ENCODE results near the gene SEMA4D.

Gene SEMA4D

GRCh38 chr9:89339807-89340206 lies 158.1 kb downstream of the SEMA4D start:
- Histone ChIP-seq H3K4me2 (ENCODE audit: low read depth, low read length, poor library complexity, severe bottlenecking) (no peak overlapping the region), H3K9me3 (ENCODE audit: insufficient read depth, low read depth, low read length) (0 out of 2 replicates have a peak, but pooled peaks cover 4% of the 10 kb centered on the region), H3K4me3 (ENCODE audit: low read length, poor library complexity, severe bottlenecking) (no peak overlapping the region), H3K4me1 (ENCODE audit: insufficient read depth, low read length, poor library complexity, severe bottlenecking) (no peaks in the 10 kb centered on the region), H3K9ac (ENCODE audit: low read depth, low read length, poor library complexity, severe bottlenecking) (no peak overlapping the region), H3F3A (ENCODE audit: low read depth) (no peaks in the 10 kb centered on the region), H3K9me2 (replicated peaks; ENCODE audit: low read depth, low read length) (no peaks in the 10 kb centered on the region), H2AFZ (ENCODE audit: low read length) (no peak overlapping the region), H4K20me1 (ENCODE audit: insufficient read depth, low read length, poor library complexity, severe bottlenecking) (no peaks in the 10 kb centered on the region), H3K36me3 (ENCODE audit: insufficient read depth, low read length) (peaks cover 83% of the 10 kb centered on the region), H3K27me3 (ENCODE audit: insufficient read depth, low read length, poor library complexity, severe bottlenecking) (no peaks in the 10 kb centered on the region), H3K79me2 (ENCODE audit: insufficient read depth, low read length) (no peaks in the 10 kb centered on the region)
- TF ChIP-seq EZH2phosphoT487 (IDR thresholded peaks at IDR 0.05; ENCODE audit: borderline replicate concordance) (no peak), CTCF (conservative IDR thresholded peaks at IDR 0.05; ENCODE audit: low read length) (no peak)

GRCh38 chr9:89330513-89330912 lies 167.4 kb downstream of the SEMA4D start:
- no peaks in the 10 kb centered on the region for H3K9me2 ChIP-seq (replicated peaks; ENCODE audit: low read depth, low read length)
- no peaks in the 10 kb centered on the region for H3K9me3 ChIP-seq (ENCODE audit: insufficient read depth, low read depth, low read length)
- no peaks in the 10 kb centered on the region for H3K27me3 ChIP-seq (ENCODE audit: insufficient read depth, low read length, poor library complexity, severe bottlenecking)
- no peaks in the 10 kb centered on the region for H3K79me2 ChIP-seq (ENCODE audit: insufficient read depth, low read length)
- H3K4me3 ChIP-seq (ENCODE audit: low read length, poor library complexity, severe bottlenecking), result no peak overlapping the region
- H3K4me1 ChIP-seq (ENCODE audit: insufficient read depth, low read length, poor library complexity, severe bottlenecking), result no peaks in the 10 kb centered on the region
- no peak overlapping the region for H3K9ac ChIP-seq (ENCODE audit: low read depth, low read length, poor library complexity, severe bottlenecking)
- H3K4me2 ChIP-seq (ENCODE audit: low read depth, low read length, poor library complexity, severe bottlenecking), result no peak overlapping the region
- H3K36me3 ChIP-seq (ENCODE audit: insufficient read depth, low read length), result peaks cover 74% of the 10 kb centered on the region
- H4K20me1 ChIP-seq (ENCODE audit: insufficient read depth, low read length, poor library complexity, severe bottlenecking), result no peaks in the 10 kb centered on the region
- no peaks in the 10 kb centered on the region for H3F3A ChIP-seq (ENCODE audit: low read depth)
- no peak for TF ChIP-seq CTCF (conservative IDR thresholded peaks at IDR 0.05; ENCODE audit: low read length)
- TF ChIP-seq EZH2phosphoT487 (IDR thresholded peaks at IDR 0.05; ENCODE audit: borderline replicate concordance), result no peak
- no peak overlapping the region for H2AFZ ChIP-seq (ENCODE audit: low read length)

- Histone ChIP-seq H3F3A (ENCODE audit: low read depth) (no peaks in the 10 kb centered on the region), H3K27me3 (ENCODE audit: insufficient read depth, low read length, poor library complexity, severe bottlenecking) (no peaks in the 10 kb centered on the region), H3K9me2 (replicated peaks; ENCODE audit: low read depth, low read length) (no peaks in the 10 kb centered on the region), H3K9ac (ENCODE audit: low read depth, low read length, poor library complexity, severe bottlenecking) (no peak overlapping the region), H3K4me1 (ENCODE audit: insufficient read depth, low read length, poor library complexity, severe bottlenecking) (no peaks in the 10 kb centered on the region), H3K9me3 (ENCODE audit: insufficient read depth, low read depth, low read length) (no peaks in the 10 kb centered on the region), H4K20me1 (ENCODE audit: insufficient read depth, low read length, poor library complexity, severe bottlenecking) (peaks cover under 1% of the 10 kb centered on the region), H3K4me3 (ENCODE audit: low read length, poor library complexity, severe bottlenecking) (no peak overlapping the region), H2AFZ (ENCODE audit: low read length) (no peak overlapping the region), H3K79me2 (ENCODE audit: insufficient read depth, low read length) (peaks cover 3% of the 10 kb centered on the region; the same call in 1 of the 2 replicates), H3K4me2 (ENCODE audit: low read depth, low read length, poor library complexity, severe bottlenecking) (no peak overlapping the region), H3K36me3 (ENCODE audit: insufficient read depth, low read length) (peaks cover 68% of the 10 kb centered on the region)
- TF ChIP-seq CTCF (conservative IDR thresholded peaks at IDR 0.05; ENCODE audit: low read length) (no peak), EZH2phosphoT487 (IDR thresholded peaks at IDR 0.05; ENCODE audit: borderline replicate concordance) (no peak)
These were observed 168.0 kb downstream of the SEMA4D start for GRCh38 chr9:89329917-89330316.
